Frontal cortex (tissue), 4 donors: ENCODE data around the gene C5orf46. TPM values are rescaled to one million over a fixed set of nuclear protein-coding genes. Genes with fewer than 3 reads are reported as not detected.

ENCODE experiments used
- DNase-seq, 2 donors: peaks; one replicate each; pipeline ENCODE4 v3.0.0; 2012; ENCODE audit warnings: low spot score in 2 of 2
- FAIRE-seq: peaks from 2 replicates; lab custom pipeline; 2012; peaks lifted over from hg19 to GRCh38; lab: Jason Lieb, UNC
- total RNA-seq: library from RNA; depleted of rRNA; stranded (reverse); fragments of >200 nt; gene quantifications from one replicate; pipeline ENCODE4 v1.2.3, GENCODE V29; 2014
- donor health status: control.
- donor health status: control.
- donor health status: control.

The C5orf46 gene
- total RNA-seq, 1 donor from 2014 or later = not detected

- DNase-seq (no peak), FAIRE-seq (no peak)
Measured at GRCh38 chr5:147863454-147864158, 42.7 kb downstream of the C5orf46 start.

DNA sequence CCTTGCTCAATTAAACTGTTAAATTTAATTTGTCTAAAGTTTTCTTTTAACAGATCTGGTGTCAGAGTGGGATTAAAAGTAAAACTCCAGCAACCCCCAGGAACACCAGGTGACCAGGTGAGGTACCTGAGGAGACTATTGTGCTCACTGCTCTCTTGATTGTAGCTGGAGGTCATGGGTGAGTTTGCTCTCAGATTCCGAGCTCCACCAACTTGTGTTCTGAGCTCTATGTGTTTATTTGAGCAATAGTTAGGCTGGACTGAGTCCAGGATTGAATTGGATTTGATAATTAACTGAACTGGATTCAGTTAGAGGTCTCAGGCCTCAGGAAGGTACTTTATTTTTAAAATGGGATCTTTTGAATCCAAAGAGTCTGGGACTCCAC is 45.7 kb downstream of the C5orf46 start:
- no peak for FAIRE-seq
- DNase-seq = no peak

GRCh38 chr5:147859962-147860640 is 46.2 kb downstream of the C5orf46 start:
- DNase-seq (no peak), FAIRE-seq (no peak)

DNA sequence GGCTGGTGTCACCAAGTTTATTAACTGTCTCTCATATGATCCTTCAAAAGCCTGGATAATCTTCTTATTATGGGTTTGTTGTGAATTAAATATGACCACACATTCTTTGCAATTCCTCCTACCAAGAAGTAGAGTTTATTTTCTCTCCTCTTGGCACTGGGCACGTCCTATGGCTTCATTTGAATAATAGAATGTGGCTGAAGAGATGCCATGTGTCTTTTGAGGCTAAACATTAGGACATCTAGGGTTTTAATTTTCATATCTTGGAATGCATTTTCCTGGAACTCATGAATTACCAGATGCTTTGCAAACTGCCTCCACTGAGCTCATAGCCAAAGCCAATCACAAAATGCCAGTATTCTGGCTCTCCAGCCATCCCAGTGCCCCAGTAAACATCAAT is 47.8 kb downstream of the C5orf46 start:
- no peak for DNase-seq
- FAIRE-seq = no peak

DNA sequence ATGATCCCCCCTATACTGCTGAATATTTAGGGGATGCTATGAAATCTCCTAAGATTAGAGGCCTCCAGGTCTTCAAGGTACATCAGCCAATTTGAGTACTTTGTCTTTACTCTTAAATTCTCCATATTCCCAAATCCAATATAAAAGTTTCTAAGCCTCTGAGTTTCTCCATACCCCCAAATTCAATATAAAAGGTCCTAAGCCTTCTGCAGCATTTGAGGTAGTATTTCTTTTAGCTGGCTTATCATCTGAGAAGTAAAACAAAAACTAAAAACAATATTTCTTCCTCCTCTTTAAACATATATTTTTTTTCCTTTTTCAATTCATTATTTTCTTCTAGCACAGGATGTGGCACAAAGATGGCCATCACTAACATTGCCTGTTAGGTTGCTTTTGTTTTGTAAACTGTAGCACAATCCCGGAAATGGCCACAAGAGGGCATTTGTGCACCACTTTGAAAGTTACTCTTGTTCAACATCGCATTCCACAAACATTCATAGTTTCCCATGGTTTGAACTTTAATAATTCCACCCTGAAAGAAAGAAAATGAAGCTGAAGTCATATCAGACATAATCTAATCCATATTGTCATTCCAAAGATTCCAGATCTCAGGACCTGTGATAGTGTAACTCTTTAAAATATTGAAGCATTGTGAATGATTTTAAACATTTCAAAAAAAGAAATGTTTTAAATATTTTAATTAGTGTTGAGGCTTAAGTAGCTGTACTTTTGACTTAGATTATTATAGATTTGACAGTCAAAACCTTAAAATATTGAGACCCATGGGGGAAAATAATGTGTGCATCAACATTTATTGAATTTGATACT is 48.8 kb downstream of the C5orf46 start:
- DNase-seq = peak; percentile 6 to 17
- FAIRE-seq = peak; percentile 80

GRCh38 chr5:147856801-147857200 is 49.5 kb downstream of the C5orf46 start:
- no peak for DNase-seq
- no peak for FAIRE-seq

DNA sequence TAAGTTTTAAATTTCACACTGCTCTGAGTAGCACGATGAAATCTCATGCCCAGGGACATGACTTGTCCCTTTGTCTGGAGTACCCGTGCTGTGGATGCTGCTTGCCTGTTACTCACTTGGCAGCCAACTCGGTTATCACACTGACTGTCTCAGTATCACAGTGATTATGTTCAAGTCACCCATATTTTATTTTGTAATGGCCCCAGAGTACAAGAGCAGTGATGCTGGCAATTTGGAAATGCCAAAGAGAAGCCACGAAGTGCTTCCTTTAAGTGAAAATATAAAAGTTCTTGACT is 50.6 kb downstream of the C5orf46 start:
- DNase-seq (no peak), FAIRE-seq (no peak)

DNA sequence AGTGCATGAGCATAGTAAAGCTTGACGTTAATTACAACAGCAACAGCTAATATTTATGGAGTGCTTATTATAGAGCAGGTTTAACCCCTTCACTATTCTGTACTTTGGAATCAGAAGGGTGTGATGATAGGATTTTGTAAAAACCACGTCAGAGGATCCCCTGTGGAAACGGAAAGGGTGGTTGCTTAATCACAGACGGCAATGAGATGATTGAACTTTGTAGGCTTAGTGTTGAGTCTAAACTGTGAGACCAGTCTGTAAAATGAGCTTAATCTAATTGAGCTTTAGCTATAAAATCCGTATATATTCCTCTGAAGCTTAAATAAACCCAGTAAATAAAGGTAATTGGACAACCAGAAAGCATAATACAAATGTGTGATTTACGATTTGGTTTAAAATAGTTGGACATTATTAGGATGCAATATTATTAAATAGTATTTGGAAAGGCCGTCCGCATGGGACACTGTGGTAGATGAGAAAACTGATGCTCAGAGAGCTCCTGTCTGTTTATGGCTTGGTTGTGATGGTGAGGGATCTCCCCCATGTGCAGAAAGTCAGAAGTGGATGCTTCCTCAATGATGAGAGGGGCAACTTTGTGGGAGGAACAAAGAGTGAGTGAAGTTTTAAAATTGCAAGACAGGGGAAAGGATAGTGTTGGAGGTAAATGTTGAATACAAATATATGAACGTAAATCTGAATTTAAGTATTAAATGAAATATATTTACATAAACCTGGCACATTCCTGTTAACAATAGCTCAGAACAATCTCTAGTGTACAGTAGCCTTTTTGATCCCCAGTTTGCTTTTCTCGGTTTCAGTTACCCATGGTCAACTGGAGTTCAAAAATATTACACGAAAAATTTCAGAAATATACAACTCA is 51.2 kb downstream of the C5orf46 start:
- DNase-seq (no peak), FAIRE-seq (no peak)

GRCh38 chr5:147854331-147854730 is 52.0 kb downstream of the C5orf46 start:
- FAIRE-seq (no peak), DNase-seq (no peak)

DNA sequence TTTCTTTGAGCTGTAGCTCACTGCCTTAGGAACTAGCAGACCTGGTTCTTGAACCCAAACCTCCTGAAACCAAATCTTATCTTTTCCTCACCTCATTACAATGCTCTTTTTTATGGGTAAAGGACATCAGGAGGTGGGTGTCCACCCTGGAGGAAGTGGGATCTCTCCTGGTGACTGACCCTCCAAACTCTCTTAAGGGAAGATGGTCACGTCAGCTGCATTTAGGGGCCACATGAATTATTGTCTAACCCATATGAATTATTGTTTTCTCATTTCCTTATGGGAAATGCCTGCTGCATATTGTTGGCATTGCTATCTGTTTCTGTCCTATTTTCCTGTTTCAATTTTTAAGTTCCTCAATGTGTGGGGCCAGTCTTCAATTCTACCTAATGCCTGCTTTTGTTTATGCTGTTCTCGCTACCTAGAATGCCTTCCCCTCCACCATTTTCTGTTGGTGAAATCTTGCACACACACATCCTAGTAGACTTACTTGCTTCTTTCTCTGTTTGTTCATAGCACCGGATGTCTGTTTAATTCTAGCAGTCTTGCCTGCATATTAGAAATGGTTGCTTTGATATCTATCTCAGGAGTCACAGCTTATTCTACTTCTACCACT is 52.9 kb downstream of the C5orf46 start:
- DNase-seq = no peak
- no peak for FAIRE-seq

GRCh38 chr5:147852365-147852764 is 54.0 kb downstream of the C5orf46 start:
- DNase-seq = no peak
- no peak for FAIRE-seq

- no peak for FAIRE-seq
- DNase-seq = no peak
Measured at GRCh38 chr5:147851578-147851977, 54.8 kb downstream of the C5orf46 start.

- FAIRE-seq (no peak), DNase-seq (no peak)
Measured at GRCh38 chr5:147849226-147849625, 57.1 kb downstream of the C5orf46 start.

DNA sequence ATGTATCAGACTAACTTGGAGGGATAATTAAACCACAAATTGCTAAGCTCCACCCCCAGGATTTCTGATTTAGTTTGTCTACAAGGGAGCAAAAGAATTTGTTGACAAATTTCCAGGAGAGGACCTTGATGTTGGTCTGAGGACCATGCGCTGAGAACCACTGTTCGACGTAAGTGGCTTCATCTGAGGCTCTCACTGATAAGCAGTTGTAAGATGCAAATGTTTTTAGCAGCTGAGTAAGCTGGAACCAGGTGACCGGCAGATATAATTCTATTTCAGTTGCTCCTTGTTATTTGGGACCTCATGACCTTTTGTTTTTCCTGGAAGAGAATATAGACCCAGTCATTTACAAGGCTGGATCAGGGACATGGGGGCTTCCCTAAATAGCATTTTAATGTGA is 60.7 kb downstream of the C5orf46 start:
- DNase-seq (no peak), FAIRE-seq (no peak)

- DNase-seq (no peak), FAIRE-seq (no peak)
Measured at GRCh38 chr5:147844846-147845245, 61.5 kb downstream of the C5orf46 start.

GRCh38 chr5:147842869-147843268 is 63.5 kb downstream of the C5orf46 start:
- no peak for DNase-seq
- no peak for FAIRE-seq
